ENCODE measurements around the gene BSND. TPM values are rescaled to one million over a fixed set of nuclear protein-coding genes. Genes with fewer than 3 reads are reported as not detected.

The BSND gene
- total RNA-seq, 4 donors from 2014 or later = not detected

- TF ChIP-seq POLR2A (IDR thresholded peaks at IDR 0.05) (no peak), CTCF (IDR thresholded peaks at IDR 0.05) (no peak), EP300 (IDR thresholded peaks at IDR 0.05) (no peak)
- Histone ChIP-seq H3K27me3 (peaks cover 0 to 54% of the 10 kb centered on the region in 2 donors), H3K27ac (no peak overlapping the region), H3K36me3 (no peaks in the 10 kb centered on the region), H3K4me1 (peaks cover 0 to 11% (median 7%) of the 10 kb centered on the region in 4 donors), H3K9me3 (no peaks in the 10 kb centered on the region), H3K4me3 (no peak overlapping the region)
- DNase-seq (ENCODE audit: low spot score in 2 of 2) = no peak
- 52 to 61% methylated on average over 8 of the region's 8 CpGs for WGBS, 2 donors
Observed at GRCh38 chr1:55000110-55001085, 1.7 kb downstream of the BSND start.

GRCh38 chr1:55001311-55001710 is 2.6 kb downstream of the BSND start:
- no peaks in the 10 kb centered on the region for H3K36me3 ChIP-seq
- TF ChIP-seq POLR2A (IDR thresholded peaks at IDR 0.05) (no peak), EP300 (IDR thresholded peaks at IDR 0.05) (no peak), CTCF (IDR thresholded peaks at IDR 0.05) (no peak)
- H3K9me3 ChIP-seq = no peaks in the 10 kb centered on the region
- H3K4me1 ChIP-seq = peaks cover 0 to 9% (median 7%) of the 10 kb centered on the region in 4 donors
- peaks cover 0 to 45% of the 10 kb centered on the region in 2 donors for H3K27me3 ChIP-seq
- no peak for DNase-seq (ENCODE audit: low spot score in 2 of 2)
- no peak overlapping the region for H3K4me3 ChIP-seq
- H3K27ac ChIP-seq = no peak overlapping the region
- WGBS, 2 donors = 81 to 85% methylated on average over 4 of the region's 4 CpGs

DNA sequence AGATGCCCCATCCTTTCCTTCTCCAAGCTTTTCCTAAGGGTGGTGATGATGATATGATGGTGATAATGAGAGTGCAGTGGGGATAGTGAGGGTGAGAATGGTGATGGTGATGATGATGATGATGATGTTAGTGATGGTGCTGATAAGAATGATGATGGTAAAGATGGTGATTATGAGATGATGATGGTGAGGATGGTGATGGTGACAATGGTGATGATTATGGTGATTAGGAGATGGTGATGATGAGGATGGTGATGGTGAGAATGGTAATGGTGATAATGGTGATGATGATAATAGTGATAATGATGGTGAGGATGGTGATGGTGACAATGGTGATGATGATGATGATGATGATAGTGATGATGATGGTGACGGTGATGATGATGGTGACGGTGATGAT is 4.0 kb downstream of the BSND start:
- Histone ChIP-seq H3K4me1 (no peaks in the 10 kb centered on the region), H3K9me3 (no peaks in the 10 kb centered on the region), H3K27me3 (peaks cover 0 to 31% of the 10 kb centered on the region in 2 donors), H3K27ac (no peak overlapping the region), H3K4me3 (no peak overlapping the region), H3K36me3 (no peaks in the 10 kb centered on the region)
- DNase-seq (ENCODE audit: low spot score in 2 of 2) = no peak
- 50 to 62% methylated on average over 2 of the region's 2 CpGs for WGBS, 2 donors
- TF ChIP-seq EP300 (IDR thresholded peaks at IDR 0.05) (no peak), POLR2A (IDR thresholded peaks at IDR 0.05) (no peak)

DNA sequence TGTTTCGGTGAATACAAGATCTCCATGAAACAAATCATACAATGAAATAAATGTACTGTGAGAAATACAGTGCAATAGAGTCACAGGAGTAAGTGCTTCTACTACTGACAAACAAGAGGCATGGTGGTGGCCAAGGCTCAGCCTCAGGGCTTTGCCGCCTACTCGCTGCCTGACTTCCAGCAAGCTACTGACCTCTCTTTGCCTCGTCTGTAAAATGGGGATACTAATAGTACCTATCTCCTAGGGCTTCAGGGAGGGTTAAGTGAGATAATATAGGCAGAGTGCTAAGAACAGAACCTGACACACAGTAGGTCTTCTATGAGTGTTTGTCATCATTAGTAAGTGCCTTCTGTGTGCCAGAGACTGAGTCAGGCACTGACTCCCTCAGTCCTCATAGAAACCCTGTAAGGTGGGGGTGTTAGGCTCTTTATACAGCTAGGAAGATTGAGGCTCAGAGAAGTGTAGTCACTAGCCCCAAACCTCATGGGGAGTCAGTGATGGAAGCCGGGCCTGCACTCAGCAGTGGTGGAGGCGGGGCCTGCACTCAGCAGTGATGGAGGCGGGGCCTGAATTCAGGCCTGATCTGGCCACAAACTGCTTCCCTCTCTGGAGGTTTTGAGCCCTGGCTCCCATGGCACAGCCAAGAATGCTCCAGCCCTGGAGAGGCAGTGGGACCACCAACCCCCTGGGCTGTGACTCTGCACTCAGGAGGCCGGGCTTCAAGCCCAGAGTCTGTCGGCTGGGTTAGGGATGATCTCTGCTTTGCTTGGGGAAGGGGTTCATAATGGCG is 6.8 kb downstream of the BSND start:
- DNase-seq (ENCODE audit: low spot score in 2 of 2) = no peak
- 77 to 83% methylated on average over 8 to 10 of the region's 10 CpGs for WGBS, 2 donors
- Histone ChIP-seq H3K36me3 (no peaks in the 10 kb centered on the region), H3K9me3 (peaks cover 0 to 4% (median 0%) of the 10 kb centered on the region in 4 donors), H3K27me3 (peaks cover 0 to 6% of the 10 kb centered on the region in 2 donors), H3K27ac (no peak overlapping the region), H3K4me3 (no peak overlapping the region), H3K4me1 (no peaks in the 10 kb centered on the region)
- no peak for TF ChIP-seq EP300 (IDR thresholded peaks at IDR 0.05)
- TF ChIP-seq CTCF (IDR thresholded peaks at IDR 0.05) = no peak
- no peak for TF ChIP-seq POLR2A (IDR thresholded peaks at IDR 0.05)

DNA sequence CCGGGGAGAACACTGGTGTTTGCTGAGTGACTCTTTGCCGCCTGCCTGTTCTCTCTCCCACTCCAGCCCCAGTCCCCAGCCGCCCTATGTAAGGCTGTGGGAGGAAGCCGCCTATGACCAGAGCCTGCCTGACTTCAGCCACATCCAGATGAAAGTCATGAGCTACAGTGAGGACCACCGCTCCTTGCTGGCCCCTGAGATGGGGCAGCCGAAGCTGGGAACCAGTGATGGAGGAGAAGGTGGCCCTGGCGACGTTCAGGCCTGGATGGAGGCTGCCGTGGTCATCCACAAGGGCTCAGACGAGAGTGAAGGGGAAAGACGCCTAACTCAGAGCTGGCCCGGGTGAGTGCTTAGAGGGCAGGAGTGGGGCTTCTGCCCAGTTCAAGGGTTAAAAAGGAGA is 8.2 kb downstream of the BSND start:
- no peak for TF ChIP-seq EP300 (IDR thresholded peaks at IDR 0.05)
- TF ChIP-seq CTCF (IDR thresholded peaks at IDR 0.05) = no peak
- no peak for TF ChIP-seq POLR2A (IDR thresholded peaks at IDR 0.05)
- Histone ChIP-seq H3K27ac (no peak overlapping the region), H3K9me3 (peaks cover 0 to 4% (median 0%) of the 10 kb centered on the region in 4 donors), H3K4me3 (no peak overlapping the region), H3K27me3 (no peaks in the 10 kb centered on the region), H3K4me1 (no peaks in the 10 kb centered on the region), H3K36me3 (no peaks in the 10 kb centered on the region)
- no peak for DNase-seq (ENCODE audit: low spot score in 2 of 2)
- WGBS, 2 donors = 81 to 87% methylated on average over 12 of the region's 12 CpGs
